ENCODE results near the gene CACNA1C. TPM values are rescaled to one million over a fixed set of nuclear protein-coding genes. Genes with fewer than 3 reads are reported as not detected.

CACNA1C gene
- total RNA-seq, 2 experiments from 2014 or later = 0.69 to 1.4 TPM

- Histone ChIP-seq H3K4me3 (ENCODE audit: low read depth, low read length, poor library complexity, severe bottlenecking) (no peak overlapping the region), H3K27ac (ENCODE audit: low read depth, low read length, poor library complexity, severe bottlenecking) (no peak overlapping the region), H3K4me2 (ENCODE audit: low read length) (no peak overlapping the region), H3K9me3 (ENCODE audit: low read length) (no peaks in the 10 kb centered on the region), H4K20me1 (ENCODE audit: insufficient read depth, low read length) (no peaks in the 10 kb centered on the region), H3K9me2 (ENCODE audit: insufficient read depth, low read length) (no peaks in the 10 kb centered on the region), H3K79me2 (ENCODE audit: insufficient read depth, low read depth, low read length) (no peaks in the 10 kb centered on the region), H3K36me3 (ENCODE audit: insufficient read depth, low read length) (no peaks in the 10 kb centered on the region), H3K4me1 (ENCODE audit: insufficient read depth, low read length, poor library complexity, severe bottlenecking) (no peaks in the 10 kb centered on the region), H2AFZ (ENCODE audit: low read length) (no peak overlapping the region)
- intact Hi-C loops (cut with micrococcal nuclease; ENCODE audit: unreplicated experiment) = no loop called here
- TF ChIP-seq CTCF (conservative IDR thresholded peaks at IDR 0.05; ENCODE audit: low read length) = no peak
- DNase-seq (ENCODE audit: low spot score) = no peak
- no TSS peak for BruUV-seq (replicated peaks)
- ChIA-PET CTCF (ENCODE audit: unreplicated experiment) (no interaction called here), POLR2A (interaction anchor here (0.7 kb wide), 1 partner anchor 10 kb away, joined by 3 read pairs; no protein-coding TSS in a partner anchor)
These were observed 121.2 kb downstream of the CACNA1C start for GRCh38 chr12:2173971-2174370.

- POLR2A ChIA-PET = no interaction called here
- CTCF ChIA-PET (ENCODE audit: unreplicated experiment) = no interaction called here
- no peak overlapping the region for H2AFZ ChIP-seq (ENCODE audit: low read length)
- no peaks in the 10 kb centered on the region for H3K79me2 ChIP-seq (ENCODE audit: insufficient read depth, low read depth, low read length)
- no peak for DNase-seq (ENCODE audit: low spot score)
- intact Hi-C loops (cut with micrococcal nuclease; ENCODE audit: unreplicated experiment) = no loop called here
- no peaks in the 10 kb centered on the region for H4K20me1 ChIP-seq (ENCODE audit: insufficient read depth, low read length)
- BruUV-seq (replicated peaks) = no TSS peak
- H3K9me2 ChIP-seq (ENCODE audit: insufficient read depth, low read length) = no peaks in the 10 kb centered on the region
- H3K36me3 ChIP-seq (ENCODE audit: insufficient read depth, low read length) = no peaks in the 10 kb centered on the region
- no peaks in the 10 kb centered on the region for H3K9me3 ChIP-seq (ENCODE audit: low read length)
- no peak overlapping the region for H3K27ac ChIP-seq (ENCODE audit: low read depth, low read length, poor library complexity, severe bottlenecking)
- TF ChIP-seq EZH2phosphoT487 (IDR thresholded peaks at IDR 0.05; ENCODE audit: borderline replicate concordance, low read depth, low read length) = no peak
- no peak for TF ChIP-seq CTCF (conservative IDR thresholded peaks at IDR 0.05; ENCODE audit: low read length)
- no peak overlapping the region for H3K4me3 ChIP-seq (ENCODE audit: low read depth, low read length, poor library complexity, severe bottlenecking)
- H3K4me2 ChIP-seq (ENCODE audit: low read length) = no peak overlapping the region
- H3K4me1 ChIP-seq (ENCODE audit: insufficient read depth, low read length, poor library complexity, severe bottlenecking) = no peaks in the 10 kb centered on the region
These were observed 124.2 kb downstream of the CACNA1C start for GRCh38 chr12:2177003-2177402.

GRCh38 chr12:2177751-2178150 is 125.0 kb downstream of the CACNA1C start:
- no peaks in the 10 kb centered on the region for H3K4me1 ChIP-seq (ENCODE audit: insufficient read depth, low read length, poor library complexity, severe bottlenecking)
- no peaks in the 10 kb centered on the region for H3K9me2 ChIP-seq (ENCODE audit: insufficient read depth, low read length)
- no peak overlapping the region for H2AFZ ChIP-seq (ENCODE audit: low read length)
- TF ChIP-seq CTCF (conservative IDR thresholded peaks at IDR 0.05; ENCODE audit: low read length) (no peak), EZH2phosphoT487 (IDR thresholded peaks at IDR 0.05; ENCODE audit: borderline replicate concordance, low read depth, low read length) (no peak)
- no peaks in the 10 kb centered on the region for H3K9me3 ChIP-seq (ENCODE audit: low read length)
- H3K79me2 ChIP-seq (ENCODE audit: insufficient read depth, low read depth, low read length) = no peaks in the 10 kb centered on the region
- ChIA-PET POLR2A (no interaction called here), CTCF (ENCODE audit: unreplicated experiment) (no interaction called here)
- H3K4me3 ChIP-seq (ENCODE audit: low read depth, low read length, poor library complexity, severe bottlenecking) = no peak overlapping the region
- H3K27ac ChIP-seq (ENCODE audit: low read depth, low read length, poor library complexity, severe bottlenecking) = no peak overlapping the region
- no peaks in the 10 kb centered on the region for H4K20me1 ChIP-seq (ENCODE audit: insufficient read depth, low read length)
- BruUV-seq (replicated peaks) = no TSS peak
- DNase-seq (ENCODE audit: low spot score) = no peak
- no peak overlapping the region for H3K4me2 ChIP-seq (ENCODE audit: low read length)
- intact Hi-C loops (cut with micrococcal nuclease; ENCODE audit: unreplicated experiment) = no loop called here
- H3K36me3 ChIP-seq (ENCODE audit: insufficient read depth, low read length) = no peaks in the 10 kb centered on the region
